ENCODE results near the gene TMCC2.
A peak's percentile ranks its signal among the peaks of the same experiment; 100 is the strongest.

TMCC2 gene

DNA sequence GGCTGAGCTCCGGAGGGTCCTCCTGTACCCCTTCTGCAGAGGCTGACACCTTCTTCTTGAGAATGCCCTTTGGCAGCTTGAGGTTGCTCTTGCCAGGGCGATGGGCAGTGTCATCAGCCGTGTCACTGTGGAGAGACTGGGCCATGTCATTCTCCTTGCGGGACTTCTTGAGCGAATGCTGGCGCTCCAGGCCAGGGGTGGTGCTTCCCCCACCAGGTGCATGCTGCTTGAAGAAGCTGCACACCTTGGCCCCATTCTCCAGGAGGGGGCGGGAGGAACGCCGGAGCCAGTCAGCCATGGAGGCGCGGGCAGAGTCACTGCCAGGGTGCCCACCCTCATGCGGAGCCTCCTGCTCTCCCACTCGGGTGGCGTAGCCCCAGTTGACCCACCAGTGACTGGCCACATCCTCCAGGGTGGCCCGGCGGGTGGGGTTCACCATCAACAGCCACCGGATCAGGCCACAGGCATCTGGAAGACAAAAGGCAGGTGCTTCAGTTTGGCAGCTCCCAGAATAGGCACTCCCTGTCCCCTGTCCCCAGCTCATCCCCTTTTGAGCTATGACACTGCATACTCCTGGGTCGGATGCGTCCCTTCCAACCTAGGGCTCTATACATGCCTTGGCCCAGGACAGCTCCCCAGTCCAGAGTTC is 76.4 kb downstream of the TMCC2 start:
- no peak for DNase-seq (ENCODE audit: low read depth)

- no peak for DNase-seq (ENCODE audit: low read depth)
Observed at GRCh38 chr1:205304695-205305070, 76.9 kb downstream of the TMCC2 start.

- no peak for DNase-seq (ENCODE audit: low read depth)
Observed at GRCh38 chr1:205306929-205307566, 79.3 kb downstream of the TMCC2 start.

- DNase-seq (ENCODE audit: low read depth): no peak
Observed at GRCh38 chr1:205309741-205310140, 82.0 kb downstream of the TMCC2 start.

DNA sequence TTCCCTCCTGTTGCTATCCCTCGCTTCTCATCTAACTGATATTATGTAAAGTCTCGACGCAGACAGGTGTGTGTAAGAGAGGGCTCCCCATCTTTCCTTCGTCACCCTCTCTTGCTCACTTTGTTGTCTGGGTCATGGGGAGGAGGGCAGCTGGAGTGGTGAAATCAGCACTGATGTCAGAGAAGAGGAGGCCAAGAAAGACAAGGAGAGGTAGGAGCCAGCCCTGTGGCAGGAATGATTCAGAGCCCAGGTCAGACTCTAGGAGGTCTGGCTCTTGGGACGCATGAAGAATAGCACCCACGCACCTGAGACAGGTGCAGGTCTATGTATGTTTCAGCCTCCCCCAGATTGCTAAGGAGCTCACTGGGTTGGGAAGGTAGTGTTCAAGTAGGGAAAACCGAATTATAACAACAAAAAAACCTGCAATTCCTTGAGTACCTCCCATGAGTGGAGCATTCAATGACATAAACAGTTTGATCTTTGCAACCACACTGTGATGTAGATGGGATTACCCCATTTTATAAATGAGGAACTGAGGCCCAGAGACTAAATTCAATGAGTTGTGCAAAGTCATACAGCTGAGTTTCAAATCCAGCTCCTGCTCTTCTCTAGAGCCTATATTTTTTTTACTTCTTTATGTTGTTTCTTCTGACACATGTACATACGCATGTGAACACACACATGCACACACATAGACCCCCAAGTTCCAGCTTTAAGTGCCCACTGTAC is 83.4 kb downstream of the TMCC2 start:
- no peak for DNase-seq (ENCODE audit: low read depth)

- DNase-seq (ENCODE audit: low read depth): no peak
Observed at GRCh38 chr1:205312866-205313562, 85.3 kb downstream of the TMCC2 start.

DNA sequence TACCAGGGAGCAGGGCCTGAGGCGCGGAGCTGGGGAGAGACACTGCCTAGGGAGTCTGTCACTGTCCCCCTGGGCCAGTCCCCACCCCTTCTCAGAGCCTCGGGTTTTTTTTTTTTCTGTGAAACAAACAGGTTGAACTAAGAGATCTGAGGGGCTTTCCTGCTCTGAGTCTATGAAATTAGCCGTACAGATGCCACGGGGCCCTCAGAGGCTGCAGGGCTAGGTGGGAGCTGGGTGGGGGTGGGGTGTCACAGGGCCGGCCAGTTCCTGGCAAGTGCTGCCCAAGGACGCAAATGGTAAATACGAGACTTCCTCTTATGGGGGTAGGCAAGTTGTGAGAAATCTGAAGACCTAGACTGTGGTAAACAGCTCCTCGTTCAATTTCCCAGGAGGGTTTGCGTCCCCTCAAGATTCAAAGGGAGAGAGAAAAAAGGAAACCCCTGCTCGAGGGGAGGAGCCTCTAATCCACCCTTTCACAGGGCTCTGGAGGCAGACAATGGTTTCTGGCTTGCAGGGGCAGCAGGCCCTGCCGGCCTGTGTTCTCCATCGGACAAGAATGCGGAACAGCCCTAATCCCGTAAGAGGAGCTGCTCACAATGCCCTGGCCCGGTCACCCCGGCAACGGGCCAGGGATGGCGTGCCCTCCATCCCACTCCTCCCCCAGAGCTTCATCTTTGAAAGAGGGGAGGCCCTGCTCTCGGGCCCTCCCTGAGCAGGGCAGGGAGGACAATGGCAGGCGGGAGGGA is 86.0 kb downstream of the TMCC2 start:
- no peak for DNase-seq (ENCODE audit: low read depth)

DNA sequence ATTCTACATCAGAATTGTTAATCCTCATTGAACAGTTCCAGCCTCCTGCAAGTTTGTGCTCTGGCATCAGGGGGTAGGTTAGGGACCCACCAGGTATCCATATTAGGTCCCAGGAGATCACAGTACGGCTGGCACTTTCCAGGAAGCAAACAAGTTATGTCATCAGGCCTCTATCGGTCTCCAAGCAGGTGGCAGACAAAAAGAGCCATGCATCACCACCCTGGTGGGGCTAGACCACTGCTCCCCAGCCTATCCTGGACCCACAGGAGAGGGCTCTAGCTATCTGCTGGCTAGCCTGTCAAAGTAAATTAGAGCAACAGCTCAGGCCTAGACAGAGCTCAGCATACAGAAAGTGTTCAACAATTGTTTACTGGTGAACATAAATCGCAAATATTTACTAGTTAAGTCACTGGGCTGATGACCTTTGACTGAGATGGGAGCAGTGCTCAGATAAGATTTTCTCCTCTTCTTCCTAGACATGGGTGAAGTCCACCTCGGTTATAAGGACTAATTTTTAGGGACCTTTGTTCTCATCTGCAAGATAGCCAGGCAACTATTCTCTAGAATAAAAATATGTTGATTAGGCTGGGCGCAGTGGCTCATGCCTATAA is 87.4 kb downstream of the TMCC2 start:
- DNase-seq (ENCODE audit: low read depth): no peak

DNA sequence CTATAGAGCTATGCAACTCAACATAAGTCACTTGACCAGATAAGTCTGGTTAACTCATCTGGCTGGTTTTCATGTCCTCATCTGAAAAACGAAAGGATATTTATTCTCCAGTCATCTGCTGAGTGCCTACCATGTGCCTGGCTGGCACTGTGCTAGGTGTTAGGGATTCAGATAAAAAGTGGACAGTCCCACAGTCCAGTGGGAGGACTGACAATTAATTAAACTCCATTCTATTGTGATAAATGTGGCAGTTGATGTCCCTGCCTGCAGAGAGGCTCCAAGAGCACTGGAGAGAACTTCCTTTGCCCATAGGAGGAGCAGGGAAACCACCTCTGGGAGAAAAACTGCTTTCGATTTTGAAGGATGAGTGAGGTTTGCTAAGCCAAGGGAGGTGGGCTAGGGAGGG is 88.4 kb downstream of the TMCC2 start:
- DNase-seq (ENCODE audit: low read depth): no peak

DNA sequence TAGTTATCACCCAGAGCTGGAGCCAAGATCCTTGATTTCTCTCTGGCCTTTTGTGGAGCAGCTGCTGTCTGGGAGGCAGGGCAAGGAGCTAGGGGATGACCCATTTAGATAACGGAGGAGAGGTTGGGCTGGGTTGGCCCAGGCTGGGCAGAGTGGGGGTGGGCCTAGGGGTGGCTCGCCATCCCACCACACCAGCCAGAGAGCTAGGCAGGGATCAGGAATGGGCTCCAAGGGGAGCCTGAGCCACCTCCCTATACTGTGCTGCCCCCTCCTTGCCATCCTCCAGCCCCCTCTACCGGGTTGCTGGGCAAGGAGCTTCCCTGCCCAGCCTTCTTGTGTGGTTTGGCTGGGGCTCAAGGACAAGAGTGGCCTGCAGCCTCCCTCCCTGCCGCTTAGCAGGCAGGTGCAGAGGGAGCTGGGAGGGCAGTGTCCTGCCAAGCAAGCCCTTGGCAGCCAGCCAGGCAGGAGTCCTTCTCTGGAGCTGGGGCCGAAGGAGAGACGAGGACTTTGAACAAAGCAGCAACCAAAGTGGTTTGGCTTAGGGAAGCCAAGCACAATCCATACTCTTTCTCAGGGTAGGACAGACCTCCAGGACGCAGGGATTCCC is 89.7 kb downstream of the TMCC2 start:
- no peak for DNase-seq (ENCODE audit: low read depth)

- DNase-seq (ENCODE audit: low read depth): no peak
Observed at GRCh38 chr1:205318231-205318991, 90.7 kb downstream of the TMCC2 start.

GRCh38 chr1:205319081-205320018 is 91.6 kb downstream of the TMCC2 start:
- DNase-seq (ENCODE audit: low read depth): no peak

- DNase-seq (ENCODE audit: low read depth): peak; percentile 76
Observed at GRCh38 chr1:205321162-205321958, 93.6 kb downstream of the TMCC2 start, which contains the start of gene NUAK2. Gene NUAK2 (minus strand): TSS chr1:205321745. CDS start chr1:205321628, 117 bp downstream.

- no peak for DNase-seq (ENCODE audit: low read depth)
Observed at GRCh38 chr1:205321959-205322283, 94.2 kb downstream of the TMCC2 start.
